T-cell (primary cell): ENCODE measurements around the gene REEP3. TPM values are rescaled to one million over a fixed set of nuclear protein-coding genes. Genes with fewer than 3 reads are reported as not detected.
A peak's percentile ranks its signal among the peaks of the same experiment; 100 is the strongest.

Experiments used
- ATAC-seq, 4 experiments: fragments of 200-7000 bp in 3 of 4; fragments of 150-1000 bp in 1 of 4; cut with Tn5 transposase; replicated peaks in 1 of 4; 1 replicate in 3 of 4; 2 replicates in 1 of 4; pipeline ENCODE4 v1.10.0; 2021; ENCODE audit warnings: moderate library complexity in 3 of 4, mild to moderate bottlenecking in 2 of 4, moderate number of reproducible peaks in 1 of 4
- CTCF ChIA-PET, 2 donors: fragments of 300-600 bp; sonication (Branson Sonifier 250); formaldehyde crosslinking; loops; one replicate each; lab custom pipeline; 2022; ENCODE audit warnings: antibody characterized with exemption in 2 of 2; lab: Charles Lee
- POLR2A ChIA-PET, 2 donors: fragments of 300-600 bp; sonication (Branson Sonifier 250); formaldehyde crosslinking; loops; one replicate each; lab custom pipeline; 2022; ENCODE audit warnings: antibody characterized with exemption in 2 of 2; lab: Charles Lee
- DNase-seq, 35 experiments: peaks; one replicate each; pipeline versions ENCODE4 v3.0.0 to v3.0.0-alpha.2; 2013 to 2023
- H3K27ac ChIP-seq: one replicate; pipeline ENCODE4 v1.5.1; 2013; ENCODE audit warnings: low read length
- H3K27me3 ChIP-seq, 2 experiments: replicated peaks in 1 of 2; 1 replicate in 1 of 2; 2 replicates in 1 of 2; pipeline versions ENCODE4 v1.6.1 to v1.7.0; 2013; ENCODE audit warnings: low read length in 1 of 2, mixed read lengths in 1 of 2; ENCODE audit not compliant: control insufficient read depth in 2 of 2, insufficient read depth in 2 of 2; ENCODE audit errors: extremely low read depth in 1 of 2
- H3K36me3 ChIP-seq, 2 donors: 1 replicate in 1 of 2; 2 replicates in 1 of 2; pipeline versions ENCODE4 v1.6.1 to v1.7.0; 2013; ENCODE audit warnings: low read length in 1 of 2; ENCODE audit not compliant: control insufficient read depth in 2 of 2, insufficient read depth in 1 of 2; ENCODE audit errors: extremely low read depth in 1 of 2
- H3K4me1 ChIP-seq, 2 experiments: 1 replicate in 1 of 2; 2 replicates in 1 of 2; pipeline versions ENCODE4 v1.6.1 to v1.7.0; 2013; ENCODE audit warnings: low read length in 2 of 2, mixed read lengths in 1 of 2; ENCODE audit not compliant: insufficient read depth in 2 of 2, control insufficient read depth in 1 of 2; ENCODE audit errors: extremely low read depth in 1 of 2
- H3K4me3 ChIP-seq, 2 donors: 1 replicate in 1 of 2; 2 replicates in 1 of 2; pipeline versions ENCODE4 v1.5.1 to v1.7.0; 2013; ENCODE audit warnings: mild to moderate bottlenecking in 2 of 2, low read length in 1 of 2, moderate library complexity in 1 of 2; ENCODE audit not compliant: control insufficient read depth in 1 of 2; ENCODE audit errors: extremely low read depth in 1 of 2
- H3K9me3 ChIP-seq: 2 replicates; pipeline ENCODE4 v1.7.0; 2013
- H3K27ac Mint-ChIP-seq, 2 donors: one replicate each; pipeline ENCODE4 v1.8.0; 2020 to 2021; ENCODE audit warnings: mild to moderate bottlenecking in 2 of 2, mixed read lengths in 2 of 2
- H3K27me3 Mint-ChIP-seq, 2 donors: one replicate each; pipeline ENCODE4 v1.8.0; 2021 to 2022; ENCODE audit warnings: mixed read lengths in 2 of 2
- H3K36me3 Mint-ChIP-seq: one replicate; pipeline ENCODE4 v1.8.0; 2021; ENCODE audit warnings: mixed read lengths
- H3K4me1 Mint-ChIP-seq, 3 donors: one replicate each; pipeline ENCODE4 v1.8.0; 2020 to 2022; ENCODE audit warnings: mixed read lengths in 3 of 3, mild to moderate bottlenecking in 1 of 3
- H3K4me3 Mint-ChIP-seq, 3 donors: one replicate each; pipeline ENCODE4 v1.8.0; 2020 to 2022; ENCODE audit warnings: mild to moderate bottlenecking in 3 of 3, mixed read lengths in 3 of 3, moderate library complexity in 3 of 3
- H3K9me3 Mint-ChIP-seq, 3 donors: one replicate each; pipeline ENCODE4 v1.8.0; 2020 to 2022; ENCODE audit warnings: mixed read lengths in 3 of 3
- WGBS: methylation state at CpG from one replicate; pipeline ENCODE4 v1.1.5; 2013; ENCODE audit warnings: missing lambda C conversion rate; ENCODE audit not compliant: insufficient coverage; 5-methylcytosine and 5-hydroxymethylcytosine counted together
- total RNA-seq, 35 experiments: library from RNA in 6 of 35; stranded (reverse) in 6 of 35; fragments of 120-200 nt in 1 of 35; gene quantifications; one replicate each; pipeline versions ENCODE4 v1.2.1 to v1.2.4 and lab custom pipeline; 2013 to 2026

REEP3 gene, protein sequence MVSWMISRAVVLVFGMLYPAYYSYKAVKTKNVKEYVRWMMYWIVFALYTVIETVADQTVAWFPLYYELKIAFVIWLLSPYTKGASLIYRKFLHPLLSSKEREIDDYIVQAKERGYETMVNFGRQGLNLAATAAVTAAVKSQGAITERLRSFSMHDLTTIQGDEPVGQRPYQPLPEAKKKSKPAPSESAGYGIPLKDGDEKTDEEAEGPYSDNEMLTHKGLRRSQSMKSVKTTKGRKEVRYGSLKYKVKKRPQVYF
- total RNA-seq = 10 to 100 TPM in 2 of 5 donors, 1 to 10 TPM in 3; 7.9 to 16.2 (median 9.9) TPM
- total RNA-seq (2013) = 12.2 TPM
- total RNA-seq (lab: John Stamatoyannopoulos, UW) = 15.9 to 55.3 (median 31.8) reads per million in 29 experiments

DNA sequence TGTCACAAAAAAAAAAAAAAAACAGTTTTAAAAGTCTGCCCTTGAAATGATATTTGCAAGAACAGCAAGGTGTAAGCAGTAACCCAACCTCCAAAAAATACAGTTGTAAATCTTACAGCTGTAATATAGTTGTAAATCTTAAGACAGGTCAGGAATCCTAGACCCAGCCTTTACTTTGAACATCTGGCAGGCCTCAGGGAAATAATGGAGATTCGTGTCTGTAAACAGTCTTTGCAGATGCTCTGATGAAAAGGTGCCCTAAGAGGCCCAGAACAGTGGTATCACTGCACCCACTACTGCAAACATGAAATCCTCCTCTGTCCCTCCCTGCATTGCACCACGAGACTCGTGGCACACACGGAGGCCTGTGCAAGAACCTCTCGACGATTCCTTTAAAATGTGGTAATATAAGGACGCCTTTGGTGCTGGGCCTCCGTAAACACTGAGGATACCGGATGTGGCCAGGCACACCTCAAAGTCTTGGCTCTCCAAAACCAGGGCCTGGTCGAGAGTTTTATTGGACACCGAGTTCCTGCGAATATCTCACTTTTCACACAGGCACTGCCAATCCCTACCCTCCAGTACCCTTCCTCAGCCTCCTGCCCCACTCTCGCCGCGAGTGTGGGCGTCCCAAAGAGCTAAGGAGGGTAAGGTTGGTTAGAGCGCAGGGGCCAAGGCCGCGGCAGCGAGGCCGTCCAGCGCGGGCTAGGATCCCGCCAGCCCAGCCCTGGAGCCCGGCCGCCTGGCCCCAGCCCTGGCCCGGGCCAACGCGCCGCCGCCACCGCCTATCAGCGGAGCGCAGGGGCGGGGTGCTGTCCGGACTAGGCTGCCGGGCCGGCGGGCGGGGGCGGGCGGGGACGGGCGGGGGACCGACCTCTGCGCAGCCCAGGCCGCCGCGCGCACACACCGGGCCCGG, at the start of gene REEP3:
REEP3 (plus strand) TSS at position 902 of the 916 bp plus-strand sequence. CDS start 145 bp downstream, outside the sequence.
- CTCF ChIA-PET = no interaction called here
- Histone ChIP-seq H3K4me3 (peak within 1 kb of the TSS; percentile 83 to 93), H3K9me3 (no peaks in the 10 kb centered on the region), H3K4me1 (peaks cover 8 to 31% of the 10 kb centered on the region in 2 experiments), H3K27me3 (no peaks in the 10 kb centered on the region), H3K36me3 (no peaks in the 10 kb centered on the region), H3K27ac (peak within 1 kb of the TSS; percentile 83)
- under 1% methylated on average over 40 of the region's 52 CpGs for WGBS
- peak within 1 kb of the TSS; percentile 87 to 92 (median 90) for H3K4me3 Mint-ChIP-seq
- DNase-seq (peak; percentile 4 to 61 (median 25)), ATAC-seq (peak; percentile 75 to 77 (median 76))
- POLR2A ChIA-PET = no interaction called here
- H3K4me1 Mint-ChIP-seq = peaks cover 75 to 79% (median 77%) of the 10 kb centered on the region in 3 donors
- peak within 1 kb of the TSS; percentile 89 to 90 for H3K27ac Mint-ChIP-seq
- H3K27me3 Mint-ChIP-seq = no peaks in the 10 kb centered on the region
- no peaks in the 10 kb centered on the region for H3K36me3 Mint-ChIP-seq
- H3K9me3 Mint-ChIP-seq = no peaks in the 10 kb centered on the region

DNA sequence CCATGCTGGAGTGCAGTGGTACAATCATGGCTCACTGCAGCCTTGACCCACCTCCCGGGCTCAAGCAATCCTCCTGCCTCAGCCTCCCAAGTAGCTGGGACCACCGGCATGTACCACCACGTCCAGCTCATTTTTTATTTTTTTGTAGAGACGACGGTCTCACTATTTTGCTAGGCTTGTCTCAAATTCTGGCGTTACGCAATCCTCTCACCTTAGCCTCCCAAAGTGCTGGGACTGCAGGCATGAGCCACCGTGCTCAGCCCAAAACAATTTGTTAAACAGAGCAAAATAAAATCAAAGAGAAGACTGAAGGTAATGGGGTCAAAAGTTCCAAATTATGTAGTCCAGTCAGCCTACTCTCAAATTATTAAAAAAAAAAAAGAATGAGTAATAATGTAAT, 46.7 kb upstream of the REEP3 start:
- Mint-ChIP-seq H3K4me3 (no peak overlapping the region), H3K9me3 (no peaks in the 10 kb centered on the region), H3K4me1 (peaks cover 21 to 31% (median 30%) of the 10 kb centered on the region in 3 donors), H3K27me3 (no peaks in the 10 kb centered on the region), H3K36me3 (peaks cover 3% of the 10 kb centered on the region), H3K27ac (no peak overlapping the region)
- DNase-seq (no peak), ATAC-seq (no peak)
- H3K4me3 ChIP-seq = no peak overlapping the region
- H3K27ac ChIP-seq = no peak overlapping the region
- no peaks in the 10 kb centered on the region for H3K4me1 ChIP-seq
- 95% methylated on average over 4 of the region's 8 CpGs for WGBS
- H3K27me3 ChIP-seq = no peaks in the 10 kb centered on the region
- no peaks in the 10 kb centered on the region for H3K9me3 ChIP-seq
- POLR2A ChIA-PET = no interaction called here
- H3K36me3 ChIP-seq = no peaks in the 10 kb centered on the region
- CTCF ChIA-PET = no interaction called here

DNA sequence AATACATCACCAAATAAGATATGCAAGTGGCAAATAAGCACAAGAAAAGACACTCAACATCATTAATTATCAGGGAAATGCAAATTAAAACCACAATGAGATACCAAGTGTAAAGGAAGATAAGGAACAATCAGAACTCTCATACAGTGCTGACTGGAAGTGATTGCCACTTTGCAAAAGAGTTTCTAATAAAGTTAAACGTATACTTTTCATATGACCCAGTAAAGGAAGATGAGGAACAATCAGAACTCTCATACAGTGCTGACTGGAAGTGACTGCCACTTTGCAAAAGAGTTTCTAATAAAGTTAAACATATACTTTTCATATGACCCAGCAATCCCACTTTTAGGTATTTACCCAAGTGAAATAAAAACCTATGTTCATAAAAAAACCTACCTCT, 43.3 kb upstream of the REEP3 start:
- Histone ChIP-seq H3K27me3 (no peaks in the 10 kb centered on the region), H3K4me3 (no peak overlapping the region), H3K27ac (no peak overlapping the region), H3K9me3 (no peaks in the 10 kb centered on the region), H3K4me1 (no peaks in the 10 kb centered on the region), H3K36me3 (no peaks in the 10 kb centered on the region)
- H3K9me3 Mint-ChIP-seq = no peaks in the 10 kb centered on the region
- no peak overlapping the region for H3K4me3 Mint-ChIP-seq
- ChIA-PET POLR2A (no interaction called here), CTCF (interaction anchor here in 1 of 2 donors (0.7 kb wide), 2 partner anchors 139 to 884 kb away, joined by 3 read pairs; no protein-coding TSS in a partner anchor)
- H3K4me1 Mint-ChIP-seq = peaks cover 27 to 38% (median 35%) of the 10 kb centered on the region in 3 donors
- ATAC-seq (no peak), DNase-seq (no peak)
- H3K27me3 Mint-ChIP-seq = no peaks in the 10 kb centered on the region
- WGBS = no CpG with 5 or more reads among the region's 1 CpG
- H3K27ac Mint-ChIP-seq = no peak overlapping the region
- peaks cover 3% of the 10 kb centered on the region for H3K36me3 Mint-ChIP-seq

DNA sequence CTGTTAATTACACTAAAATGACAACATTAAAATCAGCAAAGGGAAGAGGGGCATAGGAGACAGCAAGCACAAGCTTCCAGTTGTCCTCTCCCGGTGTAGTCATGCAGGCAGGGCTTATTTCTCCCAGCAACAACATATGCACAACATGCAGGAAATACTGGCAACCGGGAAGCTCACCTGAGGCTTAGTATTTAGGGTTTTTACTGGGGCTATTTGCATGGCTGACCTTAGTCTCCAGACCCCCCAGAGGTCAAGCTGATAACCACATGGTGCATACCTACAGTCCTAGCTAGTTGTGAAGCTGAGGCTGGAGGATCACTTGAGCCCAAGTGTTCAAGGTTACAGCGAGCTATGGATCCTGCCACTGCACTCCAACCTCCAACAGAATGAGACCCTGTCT, 42.6 kb upstream of the REEP3 start:
- Histone ChIP-seq H3K4me3 (no peak overlapping the region), H3K36me3 (no peaks in the 10 kb centered on the region), H3K4me1 (no peaks in the 10 kb centered on the region), H3K9me3 (no peaks in the 10 kb centered on the region), H3K27ac (no peak overlapping the region), H3K27me3 (no peaks in the 10 kb centered on the region)
- H3K9me3 Mint-ChIP-seq = no peaks in the 10 kb centered on the region
- H3K27me3 Mint-ChIP-seq = no peaks in the 10 kb centered on the region
- H3K27ac Mint-ChIP-seq = no peak overlapping the region
- WGBS = no CpG with 5 or more reads among the region's 3 CpGs
- DNase-seq (no peak), ATAC-seq (no peak)
- H3K36me3 Mint-ChIP-seq = peaks cover 3% of the 10 kb centered on the region
- CTCF ChIA-PET = no interaction called here
- no peak overlapping the region for H3K4me3 Mint-ChIP-seq
- H3K4me1 Mint-ChIP-seq = peaks cover 31 to 41% (median 38%) of the 10 kb centered on the region in 3 donors
- POLR2A ChIA-PET = interaction anchor here in 1 of 2 donors (0.6 to 0.7 kb wide), 2 partner anchors 14 to 137 kb away, joined by 3 to 13 read pairs; no protein-coding TSS in a partner anchor

DNA sequence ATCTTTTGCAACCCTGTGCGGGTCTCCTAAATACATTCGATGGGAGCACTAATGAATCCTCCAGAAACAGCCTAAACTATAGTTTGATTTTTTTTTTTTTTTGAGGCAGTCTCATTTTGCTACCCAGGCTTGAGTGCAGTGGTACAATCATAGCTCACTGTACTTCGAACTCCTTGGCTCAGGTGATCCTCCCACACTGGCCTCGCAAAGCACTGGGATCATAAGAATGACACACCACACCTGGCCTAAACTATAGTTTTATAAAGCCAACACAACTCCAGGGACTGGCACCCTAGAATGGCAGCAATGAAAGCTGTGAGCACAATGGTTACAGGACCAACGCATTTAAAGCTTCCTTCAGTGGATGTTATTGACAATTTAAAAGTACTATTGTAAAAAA, 41.0 kb upstream of the REEP3 start:
- Mint-ChIP-seq H3K27ac (no peak overlapping the region), H3K9me3 (no peaks in the 10 kb centered on the region), H3K4me1 (peaks cover 35 to 46% (median 42%) of the 10 kb centered on the region in 3 donors), H3K27me3 (no peaks in the 10 kb centered on the region), H3K36me3 (peaks cover 3% of the 10 kb centered on the region), H3K4me3 (no peak overlapping the region)
- Histone ChIP-seq H3K27me3 (no peaks in the 10 kb centered on the region), H3K36me3 (no peaks in the 10 kb centered on the region), H3K4me1 (no peaks in the 10 kb centered on the region), H3K27ac (no peak overlapping the region), H3K9me3 (no peaks in the 10 kb centered on the region), H3K4me3 (no peak overlapping the region)
- WGBS = 100% methylated on average over 3 of the region's 5 CpGs
- DNase-seq (no peak), ATAC-seq (no peak)
- ChIA-PET CTCF (interaction anchor here in 1 of 2 donors (0.6 to 0.7 kb wide), 2 partner anchors 108 to 313 kb away, joined by 3 read pairs; no protein-coding TSS in a partner anchor), POLR2A (interaction anchor here in 1 of 2 donors (0.6 kb wide), 1 partner anchor 43 kb away, joined by 7 read pairs; no protein-coding TSS in a partner anchor)

DNA sequence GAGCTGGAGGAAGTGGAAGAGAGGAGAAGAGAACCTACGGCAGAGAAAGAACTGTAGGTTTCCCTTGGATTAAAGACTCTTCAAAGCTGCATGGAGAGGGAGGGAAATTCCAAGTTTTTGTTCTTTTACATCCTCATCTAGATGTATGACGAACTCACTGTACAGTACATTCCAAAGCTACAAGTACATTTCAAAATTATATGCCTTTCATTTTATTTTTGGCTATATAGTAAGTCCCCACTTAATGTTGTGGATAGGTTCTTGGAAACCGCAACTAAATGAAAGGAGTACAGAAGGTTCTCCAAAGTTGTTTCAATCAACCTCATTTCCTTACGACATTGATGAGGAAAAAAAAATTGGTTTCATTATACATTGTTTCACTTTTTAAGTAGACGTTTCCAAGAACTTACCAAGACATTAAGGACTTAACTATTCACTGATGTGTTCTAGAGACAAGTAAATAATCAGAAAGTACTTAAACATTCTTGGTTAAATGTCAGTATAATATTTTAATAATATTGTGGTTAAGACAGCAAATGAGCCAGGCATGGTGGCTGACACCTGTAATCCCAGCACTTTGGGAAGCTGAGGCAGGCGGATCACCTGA, 39.3 kb upstream of the REEP3 start:
- H3K27me3 Mint-ChIP-seq = no peaks in the 10 kb centered on the region
- CTCF ChIA-PET = interaction anchor here in 1 of 2 donors (0.7 kb wide), 1 partner anchor 39 kb away, joined by 3 read pairs; no protein-coding TSS in a partner anchor

More for the DNA sequence above, 39.3 kb upstream of the REEP3 start:
- Histone ChIP-seq H3K9me3 (no peaks in the 10 kb centered on the region), H3K4me1 (no peaks in the 10 kb centered on the region), H3K27ac (no peak overlapping the region), H3K36me3 (no peaks in the 10 kb centered on the region), H3K4me3 (no peak overlapping the region), H3K27me3 (no peaks in the 10 kb centered on the region)
- H3K9me3 Mint-ChIP-seq = no peaks in the 10 kb centered on the region
- no peak overlapping the region for H3K27ac Mint-ChIP-seq
- no peaks in the 10 kb centered on the region for H3K36me3 Mint-ChIP-seq
- WGBS = 100% methylated on average over 1 of the region's 6 CpGs
- peaks cover 29 to 40% (median 37%) of the 10 kb centered on the region in 3 donors for H3K4me1 Mint-ChIP-seq
- no peak overlapping the region for H3K4me3 Mint-ChIP-seq
- ATAC-seq = no peak
- DNase-seq = no peak
- POLR2A ChIA-PET = interaction anchor here (0.5 to 0.6 kb wide), 2 partner anchors 21 to 171 kb away, joined by 3 to 13 read pairs; no protein-coding TSS in a partner anchor
